NCI-H2081 (cell line): Measurements from ENCODE around the gene NOL6.

Source experiments
- DNase-seq, 2 experiments: peaks; one replicate each; lab custom pipeline; 2025; lab: John Stamatoyannopoulos, UW

The NOL6 gene

DNA sequence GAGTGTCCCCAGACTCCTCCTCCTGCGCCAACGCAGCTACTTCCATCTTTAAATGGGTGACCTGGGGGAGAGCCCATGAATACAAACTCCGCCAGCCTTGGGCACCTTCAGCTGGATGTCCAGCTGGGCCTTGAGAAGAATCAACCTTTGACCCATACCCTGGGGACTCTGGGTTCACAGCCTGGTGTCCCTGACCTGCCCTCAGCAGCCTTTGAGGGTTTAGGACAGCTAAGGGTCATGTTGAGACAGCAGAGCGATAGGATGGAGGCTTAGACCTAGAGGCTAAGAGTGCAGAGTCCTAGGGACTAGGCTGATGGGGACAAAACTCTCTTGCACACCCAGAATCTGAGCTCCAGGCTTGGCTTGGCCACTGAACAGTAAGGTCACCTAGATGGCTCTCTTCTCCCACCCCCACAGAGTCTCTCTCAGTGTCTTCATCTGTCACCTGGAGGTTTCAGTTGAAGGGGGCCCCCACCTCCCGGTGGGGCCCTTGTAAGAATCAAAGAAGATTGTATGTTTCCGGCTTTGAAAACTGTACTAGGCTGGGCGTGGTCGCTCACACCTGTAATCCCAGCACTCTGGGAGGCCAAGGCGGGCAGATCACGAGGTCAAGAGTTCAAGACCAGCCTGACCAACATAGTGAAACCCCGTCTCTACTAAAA is 19.6 kb downstream of the NOL6 start:
- DNase-seq = no peak

DNA sequence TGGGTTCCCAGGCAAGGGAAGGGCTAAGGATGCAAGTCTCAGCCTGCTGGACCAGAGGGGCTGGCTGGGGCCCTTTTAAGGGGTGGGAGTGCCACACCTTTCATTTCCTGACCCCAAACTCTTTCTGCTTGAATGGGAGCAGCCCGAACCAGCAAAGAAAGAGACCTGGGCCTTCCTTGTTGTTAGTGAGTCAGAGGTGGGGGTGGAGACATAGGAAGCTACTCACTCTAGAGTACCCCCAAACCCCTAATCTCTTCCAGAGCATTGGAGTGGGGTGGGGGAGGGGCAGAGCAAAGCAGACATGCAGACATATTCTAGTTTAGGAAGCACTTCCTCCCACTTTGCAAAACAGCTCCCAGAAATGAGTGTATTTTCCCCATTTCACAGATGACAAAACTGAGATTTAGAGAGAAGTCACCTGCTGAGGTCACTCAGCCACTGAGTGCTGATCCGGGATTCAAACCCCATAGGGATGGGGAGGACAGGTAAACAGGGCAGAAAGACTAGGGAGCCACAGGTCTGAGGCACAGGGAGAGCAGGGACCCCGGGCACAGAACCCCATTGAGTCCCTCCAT is 20.4 kb downstream of the NOL6 start:
- no peak for DNase-seq

DNA sequence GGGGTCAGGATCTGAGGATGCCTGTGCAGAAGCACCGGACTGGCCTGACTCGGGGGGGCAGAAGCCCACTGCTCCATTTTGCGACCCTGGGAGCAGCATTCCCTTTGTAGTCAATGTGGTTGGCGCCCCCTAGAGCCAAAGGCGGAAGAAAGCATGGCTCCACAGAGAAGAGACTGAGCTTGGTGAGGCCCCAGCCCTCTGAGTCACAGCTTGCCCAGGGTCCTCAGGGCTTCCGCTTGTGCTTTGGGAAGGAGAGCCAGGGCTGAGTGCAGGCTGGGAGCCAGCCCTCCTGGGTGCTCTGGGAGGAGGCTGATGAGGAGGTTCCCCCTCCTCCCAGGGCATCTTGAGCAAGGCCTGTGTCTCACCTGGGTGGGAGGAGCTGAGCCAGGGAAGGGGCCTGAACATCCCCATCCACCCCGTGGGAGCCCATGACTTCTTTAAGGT is 20.9 kb downstream of the NOL6 start:
- DNase-seq = peak; percentile 22 to 48

- DNase-seq = no peak
Observed at GRCh38 chr9:33450621-33451146, 23.0 kb downstream of the NOL6 start.

DNA sequence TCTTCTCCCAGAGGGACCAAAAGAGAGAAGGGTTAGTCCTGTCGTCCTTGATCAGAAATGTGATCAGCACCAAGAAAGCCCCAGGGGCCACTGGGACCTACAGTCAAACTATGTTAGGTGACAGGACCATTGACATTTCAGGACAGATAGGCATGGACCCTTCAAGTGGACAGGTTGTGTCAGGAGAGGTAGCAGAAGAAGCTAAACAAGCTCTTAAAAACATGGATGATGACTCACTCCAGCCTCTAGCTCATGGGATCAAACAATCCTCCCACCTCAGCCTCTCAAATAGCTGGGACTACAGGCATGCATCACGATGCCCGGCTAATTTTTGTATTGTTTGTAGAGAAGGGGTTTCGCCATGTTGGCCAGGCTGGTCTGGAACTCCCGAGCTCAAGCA is 24.0 kb downstream of the NOL6 start:
- no peak for DNase-seq

GRCh38 chr9:33447799-33448553 is 25.7 kb downstream of the NOL6 start:
- DNase-seq = no peak

GRCh38 chr9:33446946-33447798 is 26.6 kb downstream of the NOL6 start, which contains the start of gene AQP3:
Gene AQP3 (minus strand): TSS chr9:33447593. CDS start chr9:33447530, 63 bp downstream.
- peak; percentile 60 to 69 for DNase-seq

DNA sequence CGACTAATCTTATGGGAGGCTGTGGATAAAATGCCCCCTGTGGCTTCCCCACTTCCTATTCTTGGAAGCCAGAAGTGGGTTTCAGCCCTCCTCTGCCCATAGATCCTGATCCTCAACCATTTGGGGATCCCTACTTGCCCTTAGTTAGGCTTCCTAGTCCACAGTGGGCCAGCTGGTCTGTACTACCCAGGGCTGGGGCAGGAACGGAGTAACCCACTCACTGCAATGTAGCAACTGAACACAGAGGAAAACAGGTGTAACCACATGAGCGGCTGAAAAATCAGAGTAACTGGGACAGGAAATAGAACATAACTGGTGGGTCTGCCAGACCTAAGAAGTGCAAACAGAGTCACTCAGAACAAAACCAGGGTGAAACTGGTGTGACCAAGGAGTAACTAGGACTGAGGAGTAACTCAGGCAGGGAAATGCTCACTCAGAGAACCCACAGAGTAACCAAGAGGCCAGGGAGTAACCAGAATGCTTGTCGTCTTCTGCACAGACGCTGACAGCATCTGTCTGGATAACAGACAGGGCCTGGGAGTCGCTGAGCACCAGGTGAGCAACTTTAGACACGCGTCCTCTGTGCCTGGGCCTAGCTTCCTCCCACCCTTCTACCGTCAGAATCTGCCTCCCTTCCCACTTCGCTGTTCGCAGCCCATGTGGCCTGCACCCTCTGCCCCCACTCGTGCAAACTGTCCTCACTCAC is 27.3 kb downstream of the NOL6 start:
- DNase-seq = no peak

- DNase-seq = no peak
Observed at GRCh38 chr9:33445389-33446239, 28.1 kb downstream of the NOL6 start.

- no peak for DNase-seq
Observed at GRCh38 chr9:33443464-33444154, 30.1 kb downstream of the NOL6 start.

- no peak for DNase-seq
Observed at GRCh38 chr9:33443047-33443446, 30.7 kb downstream of the NOL6 start.

- no peak for DNase-seq
Observed at GRCh38 chr9:33442125-33442524, 31.6 kb downstream of the NOL6 start.

- no peak for DNase-seq
Observed at GRCh38 chr9:33440609-33441008, 33.1 kb downstream of the NOL6 start.

GRCh38 chr9:33440204-33440603 is 33.5 kb downstream of the NOL6 start:
- no peak for DNase-seq

DNA sequence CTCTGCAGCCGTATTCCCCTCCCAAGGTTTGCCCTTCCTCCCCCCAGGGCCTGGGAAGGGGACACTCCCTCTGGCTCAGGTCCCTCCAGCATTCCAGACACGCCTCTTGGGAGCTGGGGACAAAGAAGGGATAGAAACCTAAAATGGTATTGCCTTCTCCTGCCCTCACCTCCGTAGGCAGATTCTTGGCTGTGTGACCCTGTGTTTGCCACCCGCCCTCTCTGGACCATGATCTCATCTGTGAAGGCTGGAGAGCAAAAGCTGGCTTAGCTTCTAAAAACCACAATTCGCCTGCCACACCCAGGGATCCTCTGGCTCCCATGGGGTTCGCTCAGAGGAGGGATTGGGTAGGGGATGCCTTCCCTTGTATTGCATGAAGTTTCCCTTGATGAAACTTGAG is 34.0 kb downstream of the NOL6 start:
- DNase-seq = no peak

DNA sequence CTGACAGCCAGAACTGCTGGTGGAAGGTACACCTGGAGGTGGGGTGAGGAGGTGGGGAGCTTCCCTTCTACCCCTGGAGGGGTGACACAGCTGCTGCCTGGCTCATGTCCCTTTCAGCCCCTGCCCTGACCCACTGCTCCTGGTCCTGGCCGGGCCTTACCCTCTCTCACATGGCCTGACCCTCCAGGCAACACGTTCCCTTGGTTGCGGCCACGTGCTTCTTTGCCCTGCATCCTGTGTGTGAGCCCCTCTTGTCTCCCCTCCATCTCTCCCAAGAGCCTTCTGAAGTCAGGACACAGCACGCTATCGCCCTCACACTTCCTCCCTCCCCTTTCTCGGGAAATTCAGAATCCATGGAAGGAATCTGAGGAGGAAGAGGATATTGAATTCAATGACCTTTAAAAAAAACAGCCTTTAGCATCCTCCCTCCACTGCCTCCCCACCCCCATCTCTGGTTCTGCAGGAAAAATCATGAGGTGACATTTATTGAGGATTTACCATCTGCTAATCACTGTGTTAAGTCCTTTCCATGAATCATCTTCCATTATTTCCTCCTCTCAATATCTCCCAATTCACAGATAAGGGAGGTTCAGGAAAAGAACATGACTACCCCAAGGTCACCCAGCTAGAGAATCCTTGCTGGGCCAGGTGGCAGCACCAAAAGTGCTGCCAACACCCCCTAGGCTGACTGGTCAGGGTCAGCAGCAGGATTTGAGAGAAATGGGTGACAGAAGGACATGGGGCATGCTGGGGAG is 34.6 kb downstream of the NOL6 start:
- no peak for DNase-seq

DNA sequence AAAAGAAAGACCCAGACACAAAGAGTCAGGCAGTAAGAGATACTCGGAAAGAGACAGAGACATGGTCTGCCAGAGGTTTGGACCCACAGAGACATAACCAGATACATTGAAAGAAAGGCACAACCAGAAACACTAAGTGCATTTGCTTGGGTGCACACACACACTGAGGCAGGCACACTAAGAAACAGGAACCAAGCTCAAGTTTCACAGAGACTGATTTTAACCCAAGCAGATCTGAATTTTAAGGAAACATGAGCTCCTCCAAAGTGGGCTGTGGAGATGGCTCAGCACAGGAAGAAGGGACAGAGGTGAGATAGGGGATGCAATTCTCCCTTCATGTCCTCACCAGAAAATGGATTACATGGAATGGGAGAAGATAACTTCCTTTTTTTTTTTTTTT is 35.8 kb downstream of the NOL6 start:
- DNase-seq = no peak

GRCh38 chr9:33437205-33437604 is 36.5 kb downstream of the NOL6 start:
- DNase-seq = no peak

GRCh38 chr9:33436445-33436844 is 37.3 kb downstream of the NOL6 start:
- no peak for DNase-seq
